GM12878 (cell line): ENCODE data around the gene TNNT3. TPM values are rescaled to one million over a fixed set of nuclear protein-coding genes. Genes with fewer than 3 reads are reported as not detected.

ENCODE experiments used
- BRCA1 ChIP-seq: IDR thresholded peaks from 2 replicates; pipeline ENCODE4 v1.6.1; 2011; ENCODE audit warnings: low read depth, low read length, improper control_type of control experiment
- CEBPB ChIP-seq, 2 experiments: fragments of 150-350 bp in 1 of 2; IDR thresholded peaks; 2 replicates each; pipeline ENCODE4 v1.6.1; 2012 to 2014; ENCODE audit warnings: low read depth in 2 of 2, low read length in 2 of 2, borderline replicate concordance in 1 of 2, inconsistent platforms in 1 of 2
- CHD2 ChIP-seq: IDR thresholded peaks from 2 replicates; pipeline ENCODE4 v1.6.1; 2011; ENCODE audit warnings: low read depth, low read length, improper control_type of control experiment, borderline replicate concordance
- GABPA ChIP-seq: IDR thresholded peaks from 2 replicates; pipeline ENCODE4 v1.6.1; 2014; ENCODE audit warnings: antibody characterized with exemption, low read depth, mild to moderate bottlenecking, inconsistent platforms
- GATAD2B ChIP-seq: fragments of 450-650 bp; conservative IDR thresholded peaks from 2 replicates; pipeline ENCODE4 v1.6.1; 2017; ENCODE audit warnings: low read depth, mild to moderate bottlenecking, moderate library complexity
- HDAC6 ChIP-seq: fragments of 200-600 bp; sonication (generic); IDR thresholded peaks from one replicate; pipeline ENCODE4 v1.8.0; 2017; ENCODE audit warnings: antibody characterized with exemption; ENCODE audit not compliant: unreplicated experiment
- KLF5 ChIP-seq: fragments of 450-650 bp; IDR thresholded peaks from 2 replicates; pipeline ENCODE4 v1.6.1; 2014; ENCODE audit warnings: mild to moderate bottlenecking; ENCODE audit not compliant: partially characterized antibody
- MYB ChIP-seq: fragments of 150-350 bp; IDR thresholded peaks from 2 replicates; pipeline ENCODE4 v1.6.1; 2014; ENCODE audit warnings: mild to moderate bottlenecking, low read depth, low read length, borderline replicate concordance
- NFXL1 ChIP-seq: fragments of 450-650 bp; IDR thresholded peaks from 2 replicates; pipeline ENCODE4 v1.6.1; 2017; ENCODE audit warnings: antibody characterized with exemption, mild to moderate bottlenecking, borderline replicate concordance
- NKRF ChIP-seq: fragments of 450-650 bp; conservative IDR thresholded peaks from 2 replicates; pipeline ENCODE4 v1.6.1; 2017; ENCODE audit warnings: mild to moderate bottlenecking, moderate library complexity
- NRF1 ChIP-seq: conservative IDR thresholded peaks from 2 replicates; pipeline ENCODE4 v1.6.1; 2011; ENCODE audit warnings: mild to moderate bottlenecking, low read depth, low read length, improper control_type of control experiment
- POU2F2 ChIP-seq: IDR thresholded peaks from 3 replicates; pipeline ENCODE4 v1.6.1; 2011; ENCODE audit warnings: low read depth, mild to moderate bottlenecking, low read length, borderline replicate concordance
- PRDM15 ChIP-seq: fragments of 450-650 bp; formaldehyde crosslinking; IDR thresholded peaks from 2 replicates; pipeline ENCODE4 v1.4.0; 2020; ENCODE audit warnings: mild to moderate bottlenecking, moderate library complexity
- TARDBP ChIP-seq: IDR thresholded peaks from 2 replicates; pipeline ENCODE4 v1.6.1; 2016; ENCODE audit warnings: borderline replicate concordance
- TCF7 ChIP-seq: IDR thresholded peaks from 2 replicates; pipeline ENCODE4 v1.6.1; 2014; ENCODE audit warnings: antibody characterized with exemption, borderline replicate concordance
- polyA plus RNA-seq, 11 experiments: library from polyadenylated mRNA; depleted of rRNA in 4 of 11; unstranded in 6 of 11; stranded (reverse) in 5 of 11; fragments of >200 nt; fragmentation: Nextera tagmentation in 4 of 11; fragmentation: Illumina TruSeq in 1 of 11; extraction: Ambion mirVana in 4 of 11; extraction: Trizol in 1 of 11; gene quantifications; 1 replicate in 1 of 11; 2 replicates in 10 of 11; pipeline versions ENCODE4 v1.2.1 to v1.2.3, GENCODE V29; 2011 to 2016; ENCODE audit warnings: inconsistent platforms in 2 of 11, missing spikeins in 2 of 11, low read depth in 1 of 11
- total RNA-seq, 4 experiments: library from RNA; depleted of rRNA in 3 of 4; stranded (reverse); fragments of >200 nt in 3 of 4; fragmentation: Illumina TruSeq in 1 of 4; extraction: Trizol in 1 of 4; gene quantifications; 2 replicates each; pipeline versions ENCODE4 v1.2.1 to v1.2.3, GENCODE V29; 2013 to 2021
- TF ChIP-seq, protein P1 (sequence below): fragments of 450-650 bp; IDR thresholded peaks from 2 replicates; pipeline ENCODE4 v1.6.1; 2017; ENCODE audit warnings: borderline replicate concordance

The TNNT3 gene
- total and polyA plus RNA-seq, 10 of the 15 experiments (the other 5 are each of a cell fraction or from before 2014, with no cell fraction given): 0.40 to 0.50 TPM; not detected in 8

DNA sequence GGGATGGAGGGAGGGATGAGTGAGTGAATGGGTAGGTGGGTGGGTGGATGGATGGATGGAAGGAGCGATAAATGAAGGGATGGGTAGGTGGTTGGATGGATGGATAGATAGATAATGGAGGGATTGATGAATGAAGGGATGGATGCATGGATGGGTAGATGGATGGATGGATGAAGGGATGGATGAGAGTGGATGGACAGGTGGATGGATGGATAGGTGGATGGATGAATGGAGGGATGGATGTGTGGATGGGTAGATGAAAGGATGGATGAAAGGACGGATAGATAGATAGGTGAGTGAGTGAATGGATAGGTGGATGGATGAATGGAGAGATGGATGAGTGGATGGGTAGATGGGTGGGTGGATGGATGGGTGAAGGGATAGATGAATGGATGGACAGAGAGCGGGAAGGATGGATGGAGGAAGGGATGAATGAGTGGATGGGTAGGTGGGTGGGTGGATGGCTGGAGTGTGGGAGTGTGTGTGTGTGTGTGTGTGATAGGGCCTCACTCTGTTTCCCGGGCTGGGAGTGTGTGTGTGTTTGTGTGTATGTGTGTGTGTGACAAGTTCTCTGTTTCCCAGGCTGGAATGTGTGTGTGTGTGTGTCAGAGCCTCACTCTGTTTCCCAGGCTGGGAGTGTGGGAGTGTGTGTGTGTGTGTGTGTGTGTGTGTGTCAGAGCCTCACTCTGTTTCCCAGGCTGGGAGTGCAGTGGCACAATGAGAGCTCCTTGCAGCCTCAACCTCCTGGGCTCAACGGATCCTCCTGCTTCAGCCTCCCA, 25.7 kb upstream of the TNNT3 start (continued):
- TF ChIP-seq, protein P1, sequence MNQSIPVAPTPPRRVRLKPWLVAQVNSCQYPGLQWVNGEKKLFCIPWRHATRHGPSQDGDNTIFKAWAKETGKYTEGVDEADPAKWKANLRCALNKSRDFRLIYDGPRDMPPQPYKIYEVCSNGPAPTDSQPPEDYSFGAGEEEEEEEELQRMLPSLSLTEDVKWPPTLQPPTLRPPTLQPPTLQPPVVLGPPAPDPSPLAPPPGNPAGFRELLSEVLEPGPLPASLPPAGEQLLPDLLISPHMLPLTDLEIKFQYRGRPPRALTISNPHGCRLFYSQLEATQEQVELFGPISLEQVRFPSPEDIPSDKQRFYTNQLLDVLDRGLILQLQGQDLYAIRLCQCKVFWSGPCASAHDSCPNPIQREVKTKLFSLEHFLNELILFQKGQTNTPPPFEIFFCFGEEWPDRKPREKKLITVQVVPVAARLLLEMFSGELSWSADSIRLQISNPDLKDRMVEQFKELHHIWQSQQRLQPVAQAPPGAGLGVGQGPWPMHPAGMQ: no peak
- TF ChIP-seq TCF7 (no peak), MYB (no peak), PRDM15 (CRISPR knock-in tag) (no peak), KLF5 (no peak), NFXL1 (no peak), GATAD2B (no peak), GABPA (no peak), CHD2 (no peak), HDAC6 (no peak), NRF1 (no peak), BRCA1 (no peak), NKRF (no peak), TARDBP (peak; percentile 80), CEBPB (IDR thresholded peaks at IDR 0.05; ENCODE audit: borderline replicate concordance in 1 of 2, low read depth in 2 of 2, low read length in 2 of 2) (no peak), POU2F2 (no peak)
